ENCODE results near the gene GYPC.

- TF ChIP-seq CTCF (IDR thresholded peaks at IDR 0.05; ENCODE audit: low read depth, low read length) (no peak), EZH2phosphoT487 (IDR thresholded peaks at IDR 0.05; ENCODE audit: low read depth) (no peak)
Observed at GRCh38 chr2:126656431-126657147, 631 bp downstream of the GYPC start.
